Esophagus squamous epithelium (tissue), 4 donors: ENCODE data around the gene CNPPD1.

Source experiments
- POLR2A ChIP-seq, 4 donors: fragments of 450-650 bp; IDR thresholded peaks; one replicate each; pipeline ENCODE4 v1.6.1; 2017; ENCODE audit warnings: antibody characterized with exemption in 4 of 4, mild to moderate bottlenecking in 4 of 4, moderate library complexity in 3 of 4
- TF ChIP-seq, protein P1 (sequence below), 6 experiments: fragments of 450-650 bp in 4 of 6; fragments of 200-600 bp in 2 of 6; sonication (generic) in 2 of 6; IDR thresholded peaks; one replicate each; pipeline ENCODE4 v1.5.1; 2016 to 2019; ENCODE audit warnings: antibody characterized with exemption in 6 of 6, mild to moderate bottlenecking in 4 of 6, moderate library complexity in 4 of 6

- TF ChIP-seq, protein P1, sequence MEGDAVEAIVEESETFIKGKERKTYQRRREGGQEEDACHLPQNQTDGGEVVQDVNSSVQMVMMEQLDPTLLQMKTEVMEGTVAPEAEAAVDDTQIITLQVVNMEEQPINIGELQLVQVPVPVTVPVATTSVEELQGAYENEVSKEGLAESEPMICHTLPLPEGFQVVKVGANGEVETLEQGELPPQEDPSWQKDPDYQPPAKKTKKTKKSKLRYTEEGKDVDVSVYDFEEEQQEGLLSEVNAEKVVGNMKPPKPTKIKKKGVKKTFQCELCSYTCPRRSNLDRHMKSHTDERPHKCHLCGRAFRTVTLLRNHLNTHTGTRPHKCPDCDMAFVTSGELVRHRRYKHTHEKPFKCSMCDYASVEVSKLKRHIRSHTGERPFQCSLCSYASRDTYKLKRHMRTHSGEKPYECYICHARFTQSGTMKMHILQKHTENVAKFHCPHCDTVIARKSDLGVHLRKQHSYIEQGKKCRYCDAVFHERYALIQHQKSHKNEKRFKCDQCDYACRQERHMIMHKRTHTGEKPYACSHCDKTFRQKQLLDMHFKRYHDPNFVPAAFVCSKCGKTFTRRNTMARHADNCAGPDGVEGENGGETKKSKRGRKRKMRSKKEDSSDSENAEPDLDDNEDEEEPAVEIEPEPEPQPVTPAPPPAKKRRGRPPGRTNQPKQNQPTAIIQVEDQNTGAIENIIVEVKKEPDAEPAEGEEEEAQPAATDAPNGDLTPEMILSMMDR (IDR thresholded peaks at IDR 0.05): no peak
- no peak for TF ChIP-seq POLR2A (IDR thresholded peaks at IDR 0.05)
Observed at GRCh38 chr2:219131327-219131726, 45.4 kb downstream of the CNPPD1 start.
